Measurements from ENCODE around the gene GET3.
"Not testable (repeated sequence)": the region's sequence is repeated elsewhere in the genome, so short reads cannot be mapped to it uniquely, and the experiment has no call there.

GET3 gene

DNA sequence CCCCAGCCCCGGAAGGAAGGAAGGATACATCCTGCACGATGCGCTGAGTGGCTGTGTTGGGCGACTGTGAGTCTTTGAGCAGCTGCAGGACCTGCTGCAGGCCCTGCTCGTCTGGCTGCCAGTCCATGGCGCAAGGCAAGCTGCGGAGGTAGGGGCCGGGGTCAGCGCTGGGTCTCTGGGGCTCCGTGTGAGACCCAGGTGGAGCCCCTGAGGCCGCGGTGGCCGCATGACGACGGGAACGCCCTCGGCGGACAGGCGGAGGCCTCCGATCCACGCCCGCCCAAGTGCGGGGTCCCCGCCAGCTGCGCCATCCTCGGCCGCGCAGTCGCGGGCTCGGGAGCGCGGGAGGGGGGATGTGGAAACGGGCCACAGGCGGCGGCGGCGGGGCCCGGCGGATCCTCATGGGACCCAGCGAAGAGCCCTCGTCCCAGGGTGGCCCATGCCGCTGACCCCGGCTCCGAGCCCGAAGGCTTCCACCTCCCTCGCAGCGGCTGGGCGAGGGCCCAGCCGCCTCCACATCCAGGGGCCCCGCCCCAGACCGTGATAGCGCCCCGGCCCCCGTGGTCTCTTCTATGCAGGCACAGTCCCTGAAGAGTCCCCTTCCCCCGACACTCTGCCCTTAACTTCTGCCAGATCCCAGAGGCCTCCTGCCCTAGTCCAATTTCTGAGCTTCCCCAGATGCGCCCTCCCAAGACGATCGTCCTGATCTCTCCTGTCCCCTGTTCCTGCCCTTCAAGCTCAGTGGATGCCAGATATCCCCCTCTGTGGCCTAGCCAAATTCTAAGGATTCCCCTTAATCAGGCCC is 16.2 kb upstream of the GET3 start:
- peak overlapping the region; percentile 99 for H3K4me3 Mint-ChIP-seq
- H3K4me1 Mint-ChIP-seq, result peaks cover 31% of the 10 kb centered on the region
- peaks cover 28% of the 10 kb centered on the region for H3K36me3 Mint-ChIP-seq (ENCODE audit: low read depth)
- TF ChIP-seq, protein P1, sequence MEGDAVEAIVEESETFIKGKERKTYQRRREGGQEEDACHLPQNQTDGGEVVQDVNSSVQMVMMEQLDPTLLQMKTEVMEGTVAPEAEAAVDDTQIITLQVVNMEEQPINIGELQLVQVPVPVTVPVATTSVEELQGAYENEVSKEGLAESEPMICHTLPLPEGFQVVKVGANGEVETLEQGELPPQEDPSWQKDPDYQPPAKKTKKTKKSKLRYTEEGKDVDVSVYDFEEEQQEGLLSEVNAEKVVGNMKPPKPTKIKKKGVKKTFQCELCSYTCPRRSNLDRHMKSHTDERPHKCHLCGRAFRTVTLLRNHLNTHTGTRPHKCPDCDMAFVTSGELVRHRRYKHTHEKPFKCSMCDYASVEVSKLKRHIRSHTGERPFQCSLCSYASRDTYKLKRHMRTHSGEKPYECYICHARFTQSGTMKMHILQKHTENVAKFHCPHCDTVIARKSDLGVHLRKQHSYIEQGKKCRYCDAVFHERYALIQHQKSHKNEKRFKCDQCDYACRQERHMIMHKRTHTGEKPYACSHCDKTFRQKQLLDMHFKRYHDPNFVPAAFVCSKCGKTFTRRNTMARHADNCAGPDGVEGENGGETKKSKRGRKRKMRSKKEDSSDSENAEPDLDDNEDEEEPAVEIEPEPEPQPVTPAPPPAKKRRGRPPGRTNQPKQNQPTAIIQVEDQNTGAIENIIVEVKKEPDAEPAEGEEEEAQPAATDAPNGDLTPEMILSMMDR (IDR thresholded peaks at IDR 0.05), result no peak
- H3K9me3 Mint-ChIP-seq, result no peaks in the 10 kb centered on the region
- no peaks in the 10 kb centered on the region for H3K27me3 Mint-ChIP-seq (ENCODE audit: low read depth, poor library complexity)
- no peak for DNase-seq
- H3K27ac Mint-ChIP-seq, result peak overlapping the region; percentile 100

- Mint-ChIP-seq H3K27me3 (ENCODE audit: low read depth, poor library complexity) (no peaks in the 10 kb centered on the region), H3K27ac (peak overlapping the region; percentile 100), H3K9me3 (no peaks in the 10 kb centered on the region), H3K4me3 (peak overlapping the region; percentile 99), H3K36me3 (ENCODE audit: low read depth) (peaks cover 20% of the 10 kb centered on the region), H3K4me1 (peaks cover 40% of the 10 kb centered on the region)
- DNase-seq, result peak; percentile 81
- TF ChIP-seq, protein P1 (IDR thresholded peaks at IDR 0.05), result no peak
These were observed 15.4 kb upstream of the GET3 start for GRCh38 chr19:12721656-12722565.

DNA sequence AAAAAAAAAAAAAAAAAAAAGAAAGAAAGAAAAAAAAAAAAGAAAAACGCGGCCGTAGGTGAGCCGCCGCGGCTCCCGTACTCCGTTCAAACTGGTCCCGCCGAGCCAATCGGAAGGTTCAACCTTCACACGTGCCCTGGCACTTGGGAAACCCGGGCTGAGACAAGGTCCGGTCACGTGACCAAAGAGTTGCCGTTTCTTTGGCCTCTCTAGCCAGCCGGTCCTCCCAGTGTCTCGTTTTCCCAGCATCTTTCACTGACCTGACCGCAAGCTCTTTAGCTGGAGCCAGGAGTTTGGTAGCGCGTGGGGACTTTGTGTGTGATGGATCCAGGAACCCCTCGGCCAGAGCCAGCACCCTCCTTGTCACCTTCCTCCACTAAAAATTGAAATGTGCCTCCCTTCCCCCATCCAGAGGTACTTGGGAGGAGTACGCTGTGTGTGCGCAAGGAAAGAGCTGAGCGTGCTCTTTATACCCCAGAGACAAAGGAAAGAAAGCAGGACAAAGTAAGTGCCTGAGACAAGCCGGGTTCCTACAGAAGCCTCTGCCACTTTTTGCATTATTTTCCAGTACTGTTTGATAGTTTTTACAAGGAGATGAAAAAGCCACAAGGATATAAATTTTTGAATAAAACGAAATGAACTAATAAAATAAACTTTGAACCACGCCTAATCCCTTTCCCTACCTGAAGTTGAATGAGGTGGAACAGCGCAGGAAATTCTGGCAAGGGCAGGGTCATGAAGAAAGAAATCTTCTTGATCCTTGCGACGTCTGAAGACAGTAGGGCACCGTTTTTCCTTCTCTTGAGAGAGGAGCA is 14.5 kb upstream of the GET3 start:
- H3K36me3 Mint-ChIP-seq (ENCODE audit: low read depth), result peaks cover 19% of the 10 kb centered on the region
- peak overlapping the region; percentile 92 for H3K4me3 Mint-ChIP-seq
- H3K27me3 Mint-ChIP-seq (ENCODE audit: low read depth, poor library complexity), result no peaks in the 10 kb centered on the region
- H3K4me1 Mint-ChIP-seq, result peaks cover 41% of the 10 kb centered on the region
- peak overlapping the region; percentile 96 for H3K27ac Mint-ChIP-seq
- DNase-seq, result peak; percentile 87
- TF ChIP-seq, protein P1 (IDR thresholded peaks at IDR 0.05), result no peak
- no peaks in the 10 kb centered on the region for H3K9me3 Mint-ChIP-seq

DNA sequence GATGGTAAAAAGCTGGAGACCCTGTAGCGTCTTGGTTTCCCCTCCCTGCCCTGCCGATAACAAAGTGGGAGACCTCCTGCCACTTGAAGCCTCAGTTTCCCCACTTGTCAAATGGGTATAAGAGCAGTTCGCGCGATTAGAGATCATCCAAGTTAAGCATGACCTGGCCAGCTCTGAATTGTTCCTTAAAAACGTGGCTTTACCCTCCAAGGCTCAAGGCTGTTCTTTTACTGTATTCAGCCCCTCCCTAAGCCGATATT is 14.0 kb upstream of the GET3 start:
- H3K36me3 Mint-ChIP-seq (ENCODE audit: low read depth), result peaks cover 18% of the 10 kb centered on the region
- H3K9me3 Mint-ChIP-seq, result no peaks in the 10 kb centered on the region
- H3K27ac Mint-ChIP-seq, result peak overlapping the region; percentile 96
- no peaks in the 10 kb centered on the region for H3K27me3 Mint-ChIP-seq (ENCODE audit: low read depth, poor library complexity)
- DNase-seq, result no peak
- peak overlapping the region; percentile 92 for H3K4me3 Mint-ChIP-seq
- peaks cover 41% of the 10 kb centered on the region for H3K4me1 Mint-ChIP-seq
- TF ChIP-seq, protein P1 (IDR thresholded peaks at IDR 0.05), result no peak

DNA sequence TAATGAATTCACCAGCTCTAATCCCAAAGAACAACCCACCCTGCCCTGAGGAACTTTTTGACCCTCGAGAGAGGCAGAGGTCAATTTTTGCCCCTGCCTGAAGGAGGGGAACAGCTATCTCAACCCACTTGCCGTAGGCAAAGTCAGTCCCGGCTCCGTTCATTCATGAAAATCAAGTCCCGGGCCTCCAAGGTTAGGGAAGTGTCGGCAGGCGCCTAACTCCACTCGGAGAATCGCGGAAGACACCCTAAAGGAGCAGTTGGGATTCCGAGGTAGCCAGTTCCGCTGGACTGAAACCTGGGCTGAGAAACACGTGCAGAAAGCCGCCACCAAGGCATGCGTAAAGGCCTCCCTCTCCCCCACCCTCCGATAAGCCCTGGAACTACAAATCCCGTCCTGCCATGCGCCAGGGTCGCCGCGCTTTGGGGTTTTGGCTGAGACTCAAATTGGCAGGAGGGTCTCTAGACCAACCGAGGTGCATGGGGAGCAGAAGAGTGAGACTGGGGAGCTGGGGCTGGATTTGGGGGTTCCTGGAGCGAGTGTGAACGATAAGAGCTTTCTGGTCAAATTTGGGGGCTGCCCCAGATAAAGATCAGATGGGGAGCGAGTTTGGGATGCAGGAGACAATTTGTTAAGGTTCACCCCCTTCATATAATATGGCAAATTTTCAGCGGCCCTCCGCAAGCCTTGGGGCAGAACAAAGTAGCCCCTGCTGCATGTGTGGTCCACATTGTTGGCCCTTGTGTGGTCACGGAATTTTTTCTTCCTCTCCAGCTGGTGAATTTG is 13.5 kb upstream of the GET3 start, which contains the start of gene TNPO2:
Gene TNPO2 (minus strand): TSS at position 292 of the 786 bp plus-strand sequence. CDS start 2,955 bp downstream, outside the sequence.
- TF ChIP-seq, protein P1 (IDR thresholded peaks at IDR 0.05), result no peak
- Mint-ChIP-seq H3K9me3 (no peaks in the 10 kb centered on the region), H3K27me3 (ENCODE audit: low read depth, poor library complexity) (no peaks in the 10 kb centered on the region), H3K4me1 (peaks cover 40% of the 10 kb centered on the region), H3K36me3 (ENCODE audit: low read depth) (peaks cover 13% of the 10 kb centered on the region), H3K4me3 (peak within 1 kb of the TSS; percentile 92), H3K27ac (peak within 1 kb of the TSS; percentile 96)
- DNase-seq, result peak; percentile 79

- not testable (repeated sequence) for DNase-seq; H3K9me3 Mint-ChIP-seq; H3K27ac Mint-ChIP-seq; H3K4me3 Mint-ChIP-seq; H3K27me3 Mint-ChIP-seq (ENCODE audit: low read depth, poor library complexity)
- H3K4me1 Mint-ChIP-seq, result peaks cover 42% of the 10 kb centered on the region
- peaks cover 17% of the 10 kb centered on the region for H3K36me3 Mint-ChIP-seq (ENCODE audit: low read depth)
These were observed 11.7 kb upstream of the GET3 start for GRCh38 chr19:12725612-12726011.

All from nephron progenitor cell (in vitro differentiated cells).